ENCODE results near the gene GRIN2C.

DNA sequence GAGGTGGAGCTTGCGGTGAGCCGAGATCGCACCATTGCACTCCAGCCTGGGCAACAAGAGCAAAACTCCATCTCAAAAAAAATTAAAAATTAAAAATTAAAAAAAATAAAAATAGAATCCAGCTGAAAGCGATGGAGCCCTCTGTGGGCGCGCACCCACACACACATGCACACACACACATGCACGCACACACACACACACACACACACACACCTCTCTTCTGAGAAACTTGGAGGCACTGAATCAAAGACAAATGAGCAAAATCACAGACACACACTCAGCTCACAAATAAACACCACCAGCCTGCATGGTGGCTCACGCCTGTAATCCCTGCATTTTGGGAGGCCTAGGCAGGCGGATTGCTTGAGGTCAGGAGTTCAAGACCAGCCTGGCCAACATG lies 43.3 kb upstream of the GRIN2C start:
- TF ChIP-seq, protein P1, sequence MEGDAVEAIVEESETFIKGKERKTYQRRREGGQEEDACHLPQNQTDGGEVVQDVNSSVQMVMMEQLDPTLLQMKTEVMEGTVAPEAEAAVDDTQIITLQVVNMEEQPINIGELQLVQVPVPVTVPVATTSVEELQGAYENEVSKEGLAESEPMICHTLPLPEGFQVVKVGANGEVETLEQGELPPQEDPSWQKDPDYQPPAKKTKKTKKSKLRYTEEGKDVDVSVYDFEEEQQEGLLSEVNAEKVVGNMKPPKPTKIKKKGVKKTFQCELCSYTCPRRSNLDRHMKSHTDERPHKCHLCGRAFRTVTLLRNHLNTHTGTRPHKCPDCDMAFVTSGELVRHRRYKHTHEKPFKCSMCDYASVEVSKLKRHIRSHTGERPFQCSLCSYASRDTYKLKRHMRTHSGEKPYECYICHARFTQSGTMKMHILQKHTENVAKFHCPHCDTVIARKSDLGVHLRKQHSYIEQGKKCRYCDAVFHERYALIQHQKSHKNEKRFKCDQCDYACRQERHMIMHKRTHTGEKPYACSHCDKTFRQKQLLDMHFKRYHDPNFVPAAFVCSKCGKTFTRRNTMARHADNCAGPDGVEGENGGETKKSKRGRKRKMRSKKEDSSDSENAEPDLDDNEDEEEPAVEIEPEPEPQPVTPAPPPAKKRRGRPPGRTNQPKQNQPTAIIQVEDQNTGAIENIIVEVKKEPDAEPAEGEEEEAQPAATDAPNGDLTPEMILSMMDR (IDR thresholded peaks at IDR 0.05) = no peak
- TF ChIP-seq ZFX (IDR thresholded peaks at IDR 0.05; ENCODE audit: borderline replicate concordance) = no peak

All from 22Rv1 (cell line).